ENCODE data around the gene FES. TPM values are rescaled to one million over a fixed set of nuclear protein-coding genes. Genes with fewer than 3 reads are reported as not detected.
"Not testable (repeated sequence)": the region's sequence is repeated elsewhere in the genome, so short reads cannot be mapped to it uniquely, and the experiment has no call there.

FES gene
- total RNA-seq, 1 donor from 2014 or later, result 65.1 TPM

DNA sequence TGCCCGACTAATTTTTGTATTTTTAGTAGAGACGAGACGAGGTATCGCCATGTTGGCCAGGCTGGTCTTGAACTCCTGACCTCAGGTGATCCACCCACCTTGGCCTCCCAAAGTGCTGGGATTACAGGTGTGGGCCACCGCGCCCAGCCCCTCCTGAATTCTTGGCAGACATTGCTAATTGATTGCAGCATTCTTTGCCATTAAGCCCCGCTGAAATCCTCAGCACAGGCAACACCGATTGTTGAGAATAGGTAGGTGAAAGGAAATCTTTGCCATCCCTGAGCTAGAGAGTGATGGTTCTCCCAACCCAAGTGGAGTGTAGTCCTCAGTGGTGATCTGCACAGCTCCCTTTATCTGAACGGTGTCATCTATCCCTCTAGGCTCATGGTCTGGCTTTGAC lies 20.4 kb downstream of the FES start:
- Histone ChIP-seq H3K9me3 (no peaks in the 10 kb centered on the region), H3K4me1 (peaks cover 0 to 12% of the 10 kb centered on the region in 2 donors), H3K27ac (no peak overlapping the region), H3K4me3 (no peak overlapping the region), H3K27me3 (no peaks in the 10 kb centered on the region), H3K36me3 (peaks cover 36 to 40% of the 10 kb centered on the region in 2 donors)
- TF ChIP-seq, protein P1, sequence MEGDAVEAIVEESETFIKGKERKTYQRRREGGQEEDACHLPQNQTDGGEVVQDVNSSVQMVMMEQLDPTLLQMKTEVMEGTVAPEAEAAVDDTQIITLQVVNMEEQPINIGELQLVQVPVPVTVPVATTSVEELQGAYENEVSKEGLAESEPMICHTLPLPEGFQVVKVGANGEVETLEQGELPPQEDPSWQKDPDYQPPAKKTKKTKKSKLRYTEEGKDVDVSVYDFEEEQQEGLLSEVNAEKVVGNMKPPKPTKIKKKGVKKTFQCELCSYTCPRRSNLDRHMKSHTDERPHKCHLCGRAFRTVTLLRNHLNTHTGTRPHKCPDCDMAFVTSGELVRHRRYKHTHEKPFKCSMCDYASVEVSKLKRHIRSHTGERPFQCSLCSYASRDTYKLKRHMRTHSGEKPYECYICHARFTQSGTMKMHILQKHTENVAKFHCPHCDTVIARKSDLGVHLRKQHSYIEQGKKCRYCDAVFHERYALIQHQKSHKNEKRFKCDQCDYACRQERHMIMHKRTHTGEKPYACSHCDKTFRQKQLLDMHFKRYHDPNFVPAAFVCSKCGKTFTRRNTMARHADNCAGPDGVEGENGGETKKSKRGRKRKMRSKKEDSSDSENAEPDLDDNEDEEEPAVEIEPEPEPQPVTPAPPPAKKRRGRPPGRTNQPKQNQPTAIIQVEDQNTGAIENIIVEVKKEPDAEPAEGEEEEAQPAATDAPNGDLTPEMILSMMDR (IDR thresholded peaks at IDR 0.05), result no peak
- no peak for DNase-seq (ENCODE audit: low spot score in 2 of 2)
- intact Hi-C loops (cut with DNase I), result no loop called here

DNA sequence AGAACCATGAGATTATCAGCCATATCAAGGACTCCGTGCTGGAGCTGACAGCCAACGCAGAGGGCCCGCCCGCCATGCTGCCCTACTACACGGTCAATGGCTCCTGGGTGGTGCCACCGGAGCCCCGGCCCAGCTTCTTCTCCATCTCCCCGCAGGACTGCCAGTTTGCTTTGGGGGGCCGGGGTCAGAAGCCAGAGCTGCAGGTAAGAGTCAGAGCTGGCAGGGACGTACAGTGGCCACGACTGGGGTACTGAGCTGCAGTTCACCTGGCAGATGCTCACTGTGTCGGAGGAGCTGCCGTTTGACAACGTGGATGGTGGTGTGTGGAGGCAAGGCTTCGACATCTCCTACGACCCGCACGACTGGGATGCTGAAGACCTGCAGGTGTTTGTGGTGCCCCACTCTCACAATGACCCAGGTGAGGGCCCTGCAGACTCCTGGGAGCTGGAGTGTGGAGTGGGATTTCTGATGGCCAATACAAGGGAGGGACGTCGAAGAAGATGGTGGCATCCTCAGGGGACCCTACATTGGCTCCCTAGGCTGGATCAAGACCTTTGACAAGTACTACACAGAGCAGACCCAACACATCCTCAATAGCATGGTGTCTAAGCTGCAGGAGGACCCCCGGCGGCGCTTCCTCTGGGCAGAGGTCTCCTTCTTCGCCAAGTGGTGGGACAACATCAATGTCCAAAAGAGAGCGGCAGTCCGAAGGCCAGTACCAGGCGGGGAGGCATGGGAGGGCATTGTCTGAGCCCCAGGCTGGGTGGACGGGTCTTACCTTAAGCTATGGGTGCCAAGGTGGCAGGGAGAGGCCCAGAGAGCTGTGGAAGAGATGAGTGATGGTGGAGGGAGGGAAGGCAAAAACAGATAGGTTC lies 21.2 kb downstream of the FES start:
- H3K9me3 ChIP-seq, result no peaks in the 10 kb centered on the region
- intact Hi-C loops (cut with DNase I), result no loop called here
- TF ChIP-seq, protein P1 (IDR thresholded peaks at IDR 0.05), result no peak
- H3K4me3 ChIP-seq, result no peak overlapping the region
- no peak overlapping the region for H3K27ac ChIP-seq
- H3K27me3 ChIP-seq, result no peaks in the 10 kb centered on the region
- no peak for DNase-seq (ENCODE audit: low spot score in 2 of 2)
- H3K36me3 ChIP-seq, result peaks cover 44 to 48% of the 10 kb centered on the region in 2 donors
- peaks cover 0 to 12% of the 10 kb centered on the region in 2 donors for H3K4me1 ChIP-seq

DNA sequence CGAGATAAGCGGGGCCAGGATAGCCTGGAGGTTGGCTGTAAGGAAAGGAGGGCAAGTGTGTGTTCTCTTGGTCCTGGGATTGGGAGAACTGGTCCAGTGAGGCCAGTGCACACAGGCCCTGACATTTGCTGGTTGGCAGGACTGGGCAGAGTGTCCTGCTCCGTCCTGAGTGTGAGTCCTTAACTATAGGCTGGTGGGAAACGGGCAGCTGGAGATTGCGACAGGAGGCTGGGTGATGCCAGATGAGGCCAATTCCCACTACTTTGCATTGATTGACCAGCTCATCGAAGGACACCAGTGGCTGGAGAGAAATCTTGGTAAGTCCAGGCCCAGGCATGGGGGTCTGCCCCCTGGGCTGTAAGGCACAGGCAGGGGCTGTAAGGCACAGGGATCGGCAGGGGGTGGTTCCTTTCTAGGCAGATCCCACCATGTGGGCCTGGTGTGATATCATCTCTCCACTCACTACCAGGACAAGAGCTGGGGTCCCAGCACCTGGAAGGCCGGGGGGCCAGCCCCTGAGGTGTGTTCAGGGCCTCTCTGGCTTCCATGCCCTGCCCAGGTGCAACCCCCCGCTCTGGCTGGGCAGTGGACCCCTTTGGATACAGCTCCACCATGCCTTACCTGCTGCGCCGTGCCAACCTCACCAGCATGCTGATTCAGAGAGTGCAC lies 22.0 kb downstream of the FES start:
- H3K9me3 ChIP-seq, result no peaks in the 10 kb centered on the region
- H3K4me3 ChIP-seq, result no peak overlapping the region
- no peak overlapping the region for H3K27ac ChIP-seq
- DNase-seq (ENCODE audit: low spot score in 2 of 2), result no peak
- intact Hi-C loops (cut with DNase I), result no loop called here
- H3K36me3 ChIP-seq, result peaks cover 51 to 56% of the 10 kb centered on the region in 2 donors
- H3K27me3 ChIP-seq, result no peaks in the 10 kb centered on the region
- TF ChIP-seq, protein P1 (IDR thresholded peaks at IDR 0.05), result no peak
- H3K4me1 ChIP-seq, result peaks cover 0 to 12% of the 10 kb centered on the region in 2 donors

DNA sequence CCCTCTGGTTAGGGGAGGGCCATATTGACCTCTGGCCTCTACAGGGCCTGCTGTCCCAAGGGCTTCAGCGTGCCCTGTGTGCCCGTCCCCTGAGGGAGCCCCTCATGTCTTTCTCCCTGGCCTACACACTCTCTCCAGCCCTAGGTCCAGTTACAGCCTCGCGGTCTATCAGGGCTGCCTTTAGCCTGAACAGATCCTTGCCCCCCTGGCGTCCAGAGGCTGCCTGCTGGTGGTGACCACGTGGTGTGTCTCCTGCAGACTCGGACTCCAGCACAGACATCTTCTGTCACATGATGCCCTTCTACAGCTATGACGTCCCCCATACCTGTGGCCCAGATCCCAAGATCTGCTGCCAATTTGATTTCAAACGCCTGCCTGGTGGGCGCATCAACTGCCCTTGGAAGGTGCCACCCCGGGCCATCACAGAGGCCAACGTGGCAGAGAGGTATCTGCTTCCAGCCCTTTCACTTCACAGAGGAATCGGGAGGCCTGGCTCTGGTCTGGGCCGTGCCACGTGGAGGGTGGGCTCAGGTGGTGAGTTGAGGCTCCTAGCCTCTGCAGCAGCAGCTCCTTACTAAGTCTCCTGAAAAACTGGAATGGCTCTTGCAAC lies 22.9 kb downstream of the FES start:
- no peak for DNase-seq (ENCODE audit: low spot score in 2 of 2)
- intact Hi-C loops (cut with DNase I), result no loop called here

DNA sequence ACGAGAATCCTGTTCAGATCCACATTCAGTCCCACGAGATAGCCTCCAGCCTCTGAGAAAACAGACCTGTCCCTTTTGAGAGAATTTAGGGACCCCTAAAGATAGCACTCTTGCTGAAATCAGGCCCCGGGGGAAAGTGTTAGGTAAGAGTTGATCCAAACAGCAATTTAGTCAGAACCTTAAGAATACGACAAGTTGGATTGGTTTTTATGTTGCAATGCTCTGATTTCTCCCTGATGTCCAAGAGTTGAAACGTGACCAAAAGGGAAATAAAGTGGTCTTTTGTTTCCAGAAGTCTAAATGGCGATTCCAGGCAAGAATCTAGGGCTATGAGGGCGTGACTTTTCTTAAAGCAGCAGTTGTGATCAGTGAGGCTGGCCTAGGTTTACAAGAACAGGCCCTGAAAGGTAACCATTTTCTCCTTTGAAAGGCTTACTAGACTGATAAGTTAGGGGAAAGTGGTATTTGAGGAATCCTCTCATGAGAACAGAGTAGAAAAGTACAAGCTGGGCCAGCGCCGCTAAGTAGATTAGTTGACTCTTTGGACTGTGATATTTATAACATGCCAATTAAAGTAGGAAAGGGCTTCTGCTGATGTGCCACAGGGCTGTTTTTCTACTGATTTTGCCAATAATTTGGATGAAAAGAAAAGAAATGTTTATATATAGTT lies 23.7 kb downstream of the FES start:
- H3K4me1 ChIP-seq, result peaks cover 0 to 7% of the 10 kb centered on the region in 2 donors
- DNase-seq (ENCODE audit: low spot score in 2 of 2), result no peak
- H3K27ac ChIP-seq, result no peak overlapping the region
- no peak overlapping the region for H3K4me3 ChIP-seq
- TF ChIP-seq, protein P1 (IDR thresholded peaks at IDR 0.05), result no peak
- no peaks in the 10 kb centered on the region for H3K9me3 ChIP-seq
- intact Hi-C loops (cut with DNase I), result no loop called here
- no peaks in the 10 kb centered on the region for H3K27me3 ChIP-seq
- peaks cover 68 to 73% of the 10 kb centered on the region in 2 donors for H3K36me3 ChIP-seq

More for the DNA sequence above, 22.9 kb downstream of the FES start:
- Histone ChIP-seq H3K4me1 (peaks cover 0 to 7% of the 10 kb centered on the region in 2 donors), H3K27me3 (no peaks in the 10 kb centered on the region), H3K9me3 (no peaks in the 10 kb centered on the region), H3K36me3 (peaks cover 60 to 65% of the 10 kb centered on the region in 2 donors), H3K4me3 (no peak overlapping the region), H3K27ac (no peak overlapping the region)
- TF ChIP-seq, protein P1 (IDR thresholded peaks at IDR 0.05), result no peak

DNA sequence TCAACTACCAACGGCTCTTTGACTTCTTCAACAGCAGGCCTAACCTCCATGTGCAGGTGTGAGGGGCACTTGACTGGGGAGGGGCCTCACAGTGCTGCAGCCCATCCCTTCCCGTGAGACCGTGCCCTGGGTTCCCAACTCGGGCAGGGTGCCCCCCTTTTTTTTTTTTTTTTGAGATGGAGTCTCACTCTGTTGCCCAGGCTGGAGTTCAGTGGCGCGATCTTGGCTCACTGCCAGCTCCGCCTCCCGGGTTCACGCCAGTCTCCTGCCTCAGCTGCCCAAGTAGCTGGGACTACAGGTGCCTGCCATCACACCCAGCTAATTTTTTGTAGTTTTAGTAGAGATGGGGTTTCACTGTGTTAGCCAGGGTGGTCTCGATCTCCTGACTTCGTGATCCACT lies 25.1 kb downstream of the FES start:
- peaks cover 83 to 88% of the 10 kb centered on the region in 2 donors for H3K36me3 ChIP-seq
- H3K27ac ChIP-seq; H3K9me3 ChIP-seq; intact Hi-C loops (cut with DNase I); H3K27me3 ChIP-seq; H3K4me1 ChIP-seq; H3K4me3 ChIP-seq; DNase-seq (ENCODE audit: low spot score in 2 of 2): not testable (repeated sequence)

All from ascending aorta (tissue), 2 donors.